ENCODE results near the gene DYNLRB1. TPM values are rescaled to one million over a fixed set of nuclear protein-coding genes. Genes with fewer than 3 reads are reported as not detected.

DYNLRB1 gene
- total and polyA plus RNA-seq, 2 of the 13 experiments (the other 11 are each of a cell fraction or from before 2014, with no cell fraction given), result 140 to 244 TPM

DNA sequence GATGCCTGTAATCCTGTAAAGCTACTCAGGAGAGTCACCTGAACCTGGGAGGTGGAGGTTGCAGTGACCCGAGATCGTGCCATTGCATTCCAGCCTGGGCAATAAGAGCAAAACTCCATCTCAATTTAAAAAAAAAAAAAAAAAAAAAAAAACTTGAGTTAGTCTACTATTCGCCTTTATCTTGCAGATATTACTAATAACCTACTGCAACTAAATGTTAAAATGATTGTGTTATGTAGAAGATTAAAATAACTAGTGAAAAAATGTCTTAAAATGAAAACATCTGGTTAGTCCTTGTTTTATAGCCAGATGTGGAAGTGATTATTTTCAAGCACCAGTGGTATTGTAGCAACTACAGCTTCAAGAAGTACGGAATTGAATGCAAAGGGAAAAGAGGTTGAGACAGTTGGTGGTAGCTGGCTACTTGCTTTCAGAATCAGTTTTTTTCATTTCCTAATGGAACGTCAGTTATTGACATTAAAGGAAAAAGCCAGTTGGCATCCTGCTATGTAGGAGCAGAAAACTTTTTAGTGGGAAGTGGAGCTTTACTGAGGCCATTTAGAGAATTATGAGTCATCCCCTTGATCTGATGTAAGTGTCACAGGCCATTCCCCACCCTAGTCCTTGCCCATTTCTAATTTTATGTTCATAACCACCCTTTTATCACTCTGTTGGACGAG, 43.8 kb upstream of the DYNLRB1 start (continued):
- TF ChIP-seq REST (IDR thresholded peaks at IDR 0.05; ENCODE audit: borderline replicate concordance in 1 of 2, low read depth in 1 of 2, low read length in 2 of 2) (no peak), STAT6 (CRISPR knock-in tag; IDR thresholded peaks at IDR 0.05; ENCODE audit: borderline replicate concordance) (no peak), RBM39 (IDR thresholded peaks at IDR 0.05; ENCODE audit: low read depth, low read length, poor library complexity, severe bottlenecking) (no peak), MXI1 (IDR thresholded peaks at IDR 0.05; ENCODE audit: borderline replicate concordance, low read depth, low read length) (no peak), SSRP1 (CRISPR knock-in tag; IDR thresholded peaks at IDR 0.05) (no peak), CREB1 (IDR thresholded peaks at IDR 0.05) (no peak), CREB1 (CRISPR knock-in tag; IDR thresholded peaks at IDR 0.05) (0 out of 2 replicates have a peak, but pooled peaks have one; percentile 21), ZNF879 (CRISPR knock-in tag; IDR thresholded peaks at IDR 0.05) (no peak), PHB2 (IDR thresholded peaks at IDR 0.05; ENCODE audit: partially characterized antibody) (no peak), ZNF263 (CRISPR knock-in tag; IDR thresholded peaks at IDR 0.05) (no peak)

All from HepG2 (cell line).